GM19463 (cell line): Measurements from ENCODE around the gene NADK.
"Not testable (repeated sequence)": the region's sequence is repeated elsewhere in the genome, so short reads cannot be mapped to it uniquely, and the experiment has no call there.

ENCODE experiments used
- ATAC-seq: cut with Tn5 transposase; IDR thresholded peaks from one replicate; pipeline ENCODE4 v1.9.1; 2021; ENCODE audit warnings: mild to moderate bottlenecking, moderate library complexity; ENCODE audit not compliant: unreplicated experiment

NADK gene

DNA sequence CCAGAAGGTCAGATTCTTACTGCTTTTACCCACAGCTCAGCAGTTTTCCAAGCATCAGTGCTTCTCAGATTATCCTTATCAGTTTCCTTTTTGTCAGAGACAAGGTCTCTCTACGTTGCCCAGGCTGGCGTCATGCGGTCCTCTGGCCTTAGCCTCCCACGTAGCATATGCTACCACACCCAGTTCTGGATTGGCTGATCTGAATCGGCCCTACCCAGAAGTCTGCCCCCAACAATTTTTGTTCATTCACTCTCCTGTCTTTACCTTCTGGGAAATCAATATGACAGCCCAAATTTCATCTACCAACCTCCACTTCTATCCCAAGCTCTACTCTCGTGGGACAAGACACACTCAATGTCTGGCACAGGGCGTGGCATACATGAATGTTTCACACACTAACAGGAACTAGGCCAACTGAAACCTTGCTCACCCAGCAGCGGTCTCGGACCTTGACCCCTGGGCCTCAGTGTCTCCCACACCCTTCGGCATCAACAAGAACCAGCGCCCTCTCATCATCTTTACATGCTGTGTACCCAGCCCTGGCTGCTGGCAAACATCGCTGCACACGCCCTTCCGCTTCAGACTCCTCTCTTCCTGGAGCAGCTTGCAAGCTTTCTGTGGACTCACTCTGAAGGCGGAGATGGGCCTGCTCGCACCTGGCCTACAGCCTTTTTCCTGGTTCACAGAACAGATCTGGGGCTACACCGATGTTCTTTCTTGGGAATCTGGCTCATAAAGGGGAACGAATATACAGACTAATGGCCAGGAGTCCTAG lies 63.0 kb downstream of the NADK start:
- ATAC-seq = not testable (repeated sequence)

DNA sequence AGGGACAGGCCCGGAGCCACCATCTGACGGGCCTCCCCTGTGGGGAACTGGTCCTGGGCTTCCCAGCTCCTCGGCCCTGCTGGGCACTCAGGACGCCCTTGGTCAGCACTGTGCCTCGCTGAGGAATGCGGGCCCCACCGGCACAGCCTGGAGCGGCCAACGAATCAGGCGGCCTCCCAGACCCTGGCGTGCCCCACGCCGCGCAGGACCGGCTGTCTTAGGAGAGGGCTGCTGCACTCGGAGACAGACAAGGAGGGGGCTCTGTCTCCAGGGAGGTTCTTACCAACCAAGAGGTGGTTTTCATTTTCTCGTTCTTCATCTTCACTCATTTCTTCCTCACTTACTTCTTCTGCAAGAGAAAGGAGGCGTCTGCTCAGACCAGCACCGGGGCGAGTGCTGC lies 70.4 kb downstream of the NADK start:
- not testable (repeated sequence) for ATAC-seq

DNA sequence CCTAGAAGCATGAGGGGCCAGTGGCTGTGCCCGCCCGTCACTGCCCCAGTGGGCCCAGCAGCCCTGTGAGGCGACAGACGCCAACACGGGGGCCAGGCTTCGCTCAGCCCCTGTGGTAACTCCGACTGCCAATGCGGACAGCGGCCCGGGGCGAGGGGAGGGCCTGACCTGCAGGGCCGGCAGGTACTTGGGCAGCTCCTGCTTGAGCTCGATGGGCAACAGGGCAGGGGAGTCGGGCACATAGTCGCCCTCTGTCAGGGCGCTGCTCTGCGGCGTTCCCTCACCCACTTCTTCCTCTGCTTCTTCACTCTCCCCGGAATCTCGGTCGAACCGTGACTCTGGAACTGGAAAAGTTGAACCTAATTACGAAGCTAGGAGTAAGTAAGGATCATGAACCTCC lies 71.0 kb downstream of the NADK start:
- ATAC-seq = not testable (repeated sequence)

DNA sequence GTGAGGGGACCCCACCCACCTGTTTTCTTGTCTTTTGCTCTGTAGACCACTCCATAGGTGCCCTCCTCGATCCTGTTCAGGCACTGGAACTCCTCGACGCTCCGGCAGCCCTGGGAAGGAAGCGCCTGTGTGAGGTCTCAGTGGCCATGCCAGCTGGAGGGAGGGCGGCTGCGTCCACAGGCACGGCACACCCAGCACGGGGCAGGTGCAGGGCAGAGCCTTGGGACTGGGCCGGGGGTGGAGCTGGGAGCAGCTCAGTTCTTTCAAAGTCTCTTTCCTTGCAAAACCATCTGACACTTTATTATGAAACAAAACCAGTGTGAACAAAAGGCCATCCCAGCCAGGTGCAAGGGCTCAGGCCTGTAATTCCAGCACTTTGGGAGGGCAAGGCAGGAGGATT lies 72.6 kb downstream of the NADK start:
- not testable (repeated sequence) for ATAC-seq

DNA sequence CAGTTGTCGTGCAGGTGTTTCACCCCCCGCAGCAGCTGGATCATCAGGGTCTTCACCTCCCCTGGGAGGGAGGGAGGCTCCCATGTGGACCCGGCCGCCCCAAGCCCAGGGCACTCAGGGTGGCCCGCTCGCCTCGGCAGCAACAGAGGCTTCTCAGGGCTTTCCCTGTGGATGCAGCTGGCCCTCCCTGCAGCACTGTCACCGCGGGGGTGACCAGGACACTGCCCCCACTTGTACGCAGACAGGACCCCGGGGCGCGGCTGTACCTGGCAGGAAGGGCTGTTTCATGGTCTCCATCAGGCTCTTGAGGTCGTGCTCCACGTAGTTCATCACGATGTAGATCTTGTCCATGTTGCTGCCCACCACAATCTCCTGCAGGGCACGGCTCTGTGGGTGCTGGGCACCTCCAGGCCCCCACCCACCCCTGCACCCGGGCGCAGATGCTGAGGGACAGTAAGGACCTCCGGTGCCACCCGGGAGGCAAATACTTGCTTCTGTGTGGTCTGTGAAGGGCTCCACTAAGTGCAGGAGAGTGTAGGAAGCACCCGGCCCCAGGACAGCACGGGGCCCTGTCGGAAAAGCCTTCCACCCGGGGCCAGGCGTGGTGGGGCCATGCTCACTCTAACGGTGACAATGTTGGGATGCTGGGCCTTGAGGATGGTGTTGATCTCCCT lies 73.8 kb downstream of the NADK start:
- not testable (repeated sequence) for ATAC-seq

DNA sequence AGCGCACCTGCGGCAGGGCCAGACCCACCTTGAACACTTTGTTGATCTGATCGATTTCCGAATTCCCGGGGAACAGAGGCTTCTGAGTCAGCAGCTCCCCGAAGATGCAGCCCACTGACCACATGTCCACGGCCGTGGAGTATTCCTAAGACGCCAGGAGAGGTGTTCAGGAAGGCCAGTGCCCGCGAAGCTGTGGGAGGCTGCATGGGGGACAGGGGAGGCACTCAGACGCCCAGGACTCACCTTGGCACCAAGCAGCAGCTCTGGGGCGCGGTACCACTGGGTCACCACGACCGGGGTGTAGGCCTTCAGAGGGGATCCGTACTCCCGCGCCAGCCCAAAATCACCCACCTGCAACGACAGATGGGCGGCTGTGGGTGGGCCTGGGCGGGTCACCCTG lies 74.5 kb downstream of the NADK start:
- no peak for ATAC-seq

DNA sequence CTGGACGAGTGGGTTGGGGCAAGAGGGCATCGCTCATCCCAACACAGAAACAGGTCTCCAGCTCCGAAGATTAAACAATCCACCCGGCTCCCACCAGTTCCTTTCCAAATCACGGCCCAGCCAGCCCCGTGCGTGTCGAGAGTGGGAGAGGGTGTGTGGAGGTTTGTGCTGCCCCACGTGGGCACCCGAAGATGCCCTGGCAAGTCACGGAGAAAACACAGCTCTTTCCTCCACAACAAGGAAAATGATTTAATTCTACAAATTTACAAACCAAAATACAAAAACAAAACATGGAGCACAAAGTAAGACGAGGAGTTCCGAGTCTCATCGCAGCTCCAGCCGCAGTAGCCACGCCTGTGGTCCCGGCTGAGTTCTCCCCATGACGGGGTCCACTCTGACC lies 75.8 kb downstream of the NADK start:
- not testable (repeated sequence) for ATAC-seq
